ENCODE results near the gene TAF1. TPM values are rescaled to one million over a fixed set of nuclear protein-coding genes. Genes with fewer than 3 reads are reported as not detected.
"Not testable (repeated sequence)": the region's sequence is repeated elsewhere in the genome, so short reads cannot be mapped to it uniquely, and the experiment has no call there.

Gene TAF1
- total RNA-seq (2021) (31.2 to 35.5 TPM (median 35.0 TPM) in 3 replicates), Bru-seq, nascent RNA (percentile 68 among the genes with signal in this experiment)
- long read RNA-seq, experiment 1, full-length matches to known transcripts: 10 of 48 reads
- long read RNA-seq, experiment 1, partial matches to known transcripts: 23 of 48 reads
- long read RNA-seq, experiment 1, other reads (novel, unspliced or antisense): 15 of 48 reads
- long read RNA-seq, experiment 2, partial matches to known transcripts: 8 of 29 reads
- long read RNA-seq, experiment 2, other reads (novel, unspliced or antisense): 21 of 29 reads
- long read RNA-seq, experiment 3, partial matches to known transcripts: 1 of 2 reads
- long read RNA-seq, experiment 3, other reads (novel, unspliced or antisense): 1 of 2 reads

GRCh38 chrX:71365875-71366673 lies at the start of gene TAF1:
TAF1 (plus strand) TSS chrX:71366357; CDS start chrX:71366375, 18 bp downstream.
- Mint-ChIP-seq H3K9me3 (no peaks in the 10 kb centered on the region), H3K4me3 (peak within 1 kb of the TSS; percentile 80), H3K36me3 (peaks cover 14% of the 10 kb centered on the region), H3K4me1 (peaks cover 8% of the 10 kb centered on the region), H3K27me3 (ENCODE audit: low read depth) (no peaks in the 10 kb centered on the region), H3K27ac (peak within 1 kb of the TSS; percentile 95)
- TF ChIP-seq NFYB (CRISPR knock-in tag; conservative IDR thresholded peaks at IDR 0.05; ENCODE audit: low read depth) (peak; percentile 69), TCF7 (CRISPR knock-in tag; IDR thresholded peaks at IDR 0.05; ENCODE audit: low read depth) (no peak), NR1H2 (CRISPR knock-in tag; IDR thresholded peaks at IDR 0.05) (no peak), TP53 (CRISPR knock-in tag; IDR thresholded peaks at IDR 0.05) (no peak), MAX (CRISPR knock-in tag; IDR thresholded peaks at IDR 0.05) (0 out of 2 replicates have a peak, but pooled peaks have one; percentile 29), USF2 (CRISPR knock-in tag; IDR thresholded peaks at IDR 0.05) (peak; percentile 93), USF1 (CRISPR knock-in tag; IDR thresholded peaks at IDR 0.05) (peak; percentile 90), ETV6 (CRISPR knock-in tag; IDR thresholded peaks at IDR 0.05) (no peak), CBFB (CRISPR knock-in tag; IDR thresholded peaks at IDR 0.05; ENCODE audit: low read depth) (no peak), ZNF138 (CRISPR knock-in tag; conservative IDR thresholded peaks at IDR 0.05) (no peak), ZNF416 (CRISPR knock-in tag; IDR thresholded peaks at IDR 0.05) (no peak), ZNF219 (CRISPR knock-in tag; IDR thresholded peaks at IDR 0.05; ENCODE audit: borderline replicate concordance) (no peak)
- DNase-seq (ENCODE audit: low spot score) (peak; percentile 83), ATAC-seq (peak; percentile 95)
- ChIA-PET POLR2A (interaction anchor here (0.6 to 2.1 kb wide), 13 partner anchors 9 to 313 kb away, joined by 3 to 12 read pairs (median 4); partner anchors contain the start of genes MED12, NONO, OGT and ZMYM3), CTCF (interaction anchor here (0.6 to 1.4 kb wide), 3 partner anchors 83 to 257 kb away, joined by 3 to 8 read pairs (median 4); partner anchors contain the start of genes NONO and ZMYM3)

- H3K27ac Mint-ChIP-seq; DNase-seq (ENCODE audit: low spot score); ATAC-seq; H3K36me3 Mint-ChIP-seq; POLR2A ChIA-PET; H3K9me3 Mint-ChIP-seq; H3K4me1 Mint-ChIP-seq; H3K27me3 Mint-ChIP-seq (ENCODE audit: low read depth); CTCF ChIA-PET; H3K4me3 Mint-ChIP-seq: not testable (repeated sequence)
Observed at GRCh38 chrX:71316959-71317358, 49.2 kb upstream of the TAF1 start.

GRCh38 chrX:71320126-71320525 lies 46.0 kb upstream of the TAF1 start:
- DNase-seq (ENCODE audit: low spot score) (no peak), ATAC-seq (no peak)
- peaks cover 12% of the 10 kb centered on the region for H3K36me3 Mint-ChIP-seq
- no peaks in the 10 kb centered on the region for H3K9me3 Mint-ChIP-seq
- H3K27ac Mint-ChIP-seq: no peak overlapping the region
- H3K4me3 Mint-ChIP-seq: no peak overlapping the region
- no peaks in the 10 kb centered on the region for H3K27me3 Mint-ChIP-seq (ENCODE audit: low read depth)
- CTCF ChIA-PET: interaction anchor here (0.7 kb wide), 1 partner anchor 30 kb away, joined by 3 read pairs; no protein-coding TSS in a partner anchor
- POLR2A ChIA-PET: interaction anchor here (0.6 kb wide), 1 partner anchor 14 kb away, joined by 3 read pairs; no protein-coding TSS in a partner anchor
- no peaks in the 10 kb centered on the region for H3K4me1 Mint-ChIP-seq
- no peak for TF ChIP-seq PREB (CRISPR knock-in tag; IDR thresholded peaks at IDR 0.05; ENCODE audit: borderline replicate concordance)
- no peak for TF ChIP-seq ZMAT4 (CRISPR knock-in tag; IDR thresholded peaks at IDR 0.05)
- TF ChIP-seq USF2 (CRISPR knock-in tag; IDR thresholded peaks at IDR 0.05): no peak
- no peak for TF ChIP-seq SMAD3 (CRISPR knock-in tag; IDR thresholded peaks at IDR 0.05; ENCODE audit: borderline replicate concordance)
- TF ChIP-seq E2F5 (CRISPR knock-in tag; IDR thresholded peaks at IDR 0.05): no peak
- TF ChIP-seq SP1 (CRISPR knock-in tag; conservative IDR thresholded peaks at IDR 0.05): no peak
- no peak for TF ChIP-seq ETV6 (CRISPR knock-in tag; IDR thresholded peaks at IDR 0.05)
- no peak for TF ChIP-seq AFF4 (CRISPR knock-in tag; IDR thresholded peaks at IDR 0.05; ENCODE audit: borderline replicate concordance)
- no peak for TF ChIP-seq ZNF138 (CRISPR knock-in tag; conservative IDR thresholded peaks at IDR 0.05)
- TF ChIP-seq MXD4 (CRISPR knock-in tag; IDR thresholded peaks at IDR 0.05; ENCODE audit: borderline replicate concordance): no peak

Data from WTC11 (cell line).